ENCODE results near the gene PEMT.

The PEMT gene

DNA sequence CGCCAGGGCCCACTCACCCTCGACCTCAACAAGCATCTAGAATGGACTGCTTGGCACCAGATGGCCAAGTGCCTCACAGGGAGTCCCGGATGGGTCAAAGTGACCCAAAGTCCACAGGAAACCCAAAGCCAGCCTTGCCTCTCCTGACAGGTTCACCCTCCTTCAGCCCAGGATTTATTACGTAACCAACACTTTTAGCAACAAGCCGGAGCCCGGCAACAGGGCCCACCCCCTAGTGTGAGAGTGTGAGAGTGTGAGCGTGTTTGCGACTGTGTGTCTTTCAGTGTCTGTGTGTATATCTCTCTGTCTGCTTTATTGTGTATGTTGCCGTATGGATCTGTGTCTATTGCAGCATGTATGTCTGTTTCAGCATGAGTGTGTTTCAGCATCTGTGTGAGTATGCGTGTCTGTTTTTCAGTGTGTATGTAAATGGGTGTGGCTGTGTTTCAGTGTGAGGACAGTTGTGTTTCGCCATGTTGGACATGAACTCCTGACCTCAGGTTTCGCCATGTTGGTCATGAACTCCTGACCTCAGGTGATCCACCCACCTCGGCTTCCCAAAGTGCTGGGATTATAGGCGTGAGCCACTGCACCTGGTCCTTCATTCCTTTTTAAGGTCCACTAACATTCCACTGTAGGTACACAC, 13.7 kb upstream of the PEMT start:
- no peak for DNase-seq (ENCODE audit: low spot score)

DNA sequence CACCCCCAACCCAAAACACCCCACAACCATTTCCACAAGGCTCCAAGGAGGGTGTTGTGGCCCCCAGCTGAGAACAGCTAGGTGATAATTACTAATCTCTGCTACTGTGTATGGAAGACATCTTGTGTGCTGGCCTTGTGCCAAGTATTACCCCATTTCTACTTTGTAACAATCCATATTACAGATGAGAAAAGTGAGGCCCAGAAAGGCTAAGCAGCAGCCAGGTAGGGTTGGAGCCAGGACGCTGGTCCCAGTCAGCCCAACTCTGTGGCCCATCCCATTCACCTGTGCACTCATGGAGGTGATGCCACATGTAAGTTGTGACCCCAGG, 12.4 kb upstream of the PEMT start:
- no peak for DNase-seq (ENCODE audit: low spot score)

DNA sequence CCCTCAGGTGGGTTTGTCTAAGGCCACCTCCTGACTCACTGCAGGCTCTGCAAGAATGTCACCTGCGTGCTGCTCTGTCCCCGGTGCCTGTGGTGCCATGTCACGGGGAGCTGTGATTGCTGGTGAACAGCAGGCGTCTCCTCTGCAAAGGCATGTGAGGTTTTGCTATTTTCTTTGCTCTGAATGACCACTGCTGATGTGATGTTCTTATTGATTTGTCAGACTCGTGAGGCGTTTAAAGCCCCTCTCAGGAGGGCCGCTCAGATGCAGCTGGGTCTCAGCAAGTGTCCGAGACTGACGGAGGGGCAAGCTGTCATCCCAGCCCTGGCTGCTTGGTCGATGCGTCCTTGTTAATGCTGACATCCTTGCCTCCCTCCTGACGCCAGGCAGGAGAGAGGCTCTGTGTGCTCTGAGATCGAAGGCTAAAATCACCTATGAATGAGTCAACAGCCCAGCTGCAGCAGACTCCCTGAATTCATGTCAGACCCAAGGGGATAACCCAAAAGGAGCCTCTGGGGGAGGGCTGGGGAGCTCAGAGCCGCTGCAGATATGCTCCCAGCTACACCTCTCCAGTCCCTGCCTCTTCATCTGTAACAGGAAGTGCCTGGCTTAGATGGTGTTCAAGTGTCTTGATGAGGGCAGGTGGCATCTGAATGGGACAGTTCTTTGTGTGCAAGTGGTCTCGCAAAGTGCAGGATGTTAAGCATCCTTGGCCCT, 11.8 kb upstream of the PEMT start:
- DNase-seq (ENCODE audit: low spot score): no peak

DNA sequence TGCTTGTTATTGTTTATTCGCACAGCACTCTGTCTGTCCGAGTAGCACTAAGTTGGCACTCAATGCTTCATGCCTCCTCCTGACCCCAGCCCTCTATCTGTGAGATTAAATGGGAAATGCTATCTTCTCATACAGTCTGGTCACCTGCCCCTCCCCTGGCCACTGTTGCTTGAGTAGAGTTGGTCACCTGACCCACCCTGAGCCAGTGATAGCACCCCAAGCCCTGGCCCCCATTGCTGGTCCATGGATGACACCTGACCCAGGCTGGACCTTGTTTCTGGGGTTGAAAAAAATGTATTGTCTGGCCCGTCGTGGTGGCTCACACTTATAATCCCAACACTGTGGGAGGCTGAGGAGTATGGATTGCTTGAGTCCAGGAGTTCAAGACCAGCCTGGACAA, 8.5 kb upstream of the PEMT start:
- no peak for DNase-seq (ENCODE audit: low spot score)

DNA sequence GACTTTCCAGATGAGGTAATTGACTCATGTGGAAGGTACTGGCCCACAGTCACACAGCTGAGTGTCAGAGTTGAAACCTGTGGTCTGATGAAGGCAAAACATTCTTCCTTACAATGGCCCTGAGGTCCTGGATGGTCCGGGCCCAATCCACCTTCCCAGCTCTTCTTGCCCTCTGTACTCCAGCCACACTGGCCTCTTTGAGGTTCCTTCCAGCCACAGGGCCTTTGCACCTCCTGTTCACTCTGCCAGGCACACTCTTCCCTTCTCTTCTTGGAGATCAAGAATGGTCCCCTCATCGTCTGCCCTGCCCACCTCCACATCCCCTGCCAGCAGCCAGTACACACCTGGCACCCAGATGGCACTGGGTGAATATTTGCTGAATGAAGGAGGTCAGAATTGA, 6.5 kb upstream of the PEMT start:
- DNase-seq (ENCODE audit: low spot score): no peak

DNA sequence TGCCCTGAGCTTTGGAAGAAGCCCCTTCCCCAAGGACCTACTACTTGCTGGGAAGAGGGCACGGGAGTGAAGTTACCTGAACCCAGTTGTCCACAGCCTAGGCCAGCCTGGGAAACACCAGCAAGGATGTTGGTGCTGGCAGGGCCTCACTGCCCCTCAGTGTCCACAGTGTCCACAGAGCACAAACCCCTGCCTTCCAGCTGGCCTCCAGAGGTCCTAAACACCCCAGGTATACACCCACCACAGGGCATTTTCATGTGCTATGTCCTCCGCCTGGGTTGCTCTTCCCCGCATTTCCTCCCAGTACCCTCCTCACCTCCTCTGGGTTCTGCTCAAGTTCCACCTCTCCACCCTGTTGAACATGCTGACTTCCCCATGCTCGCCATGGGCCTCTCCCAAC, 4.2 kb upstream of the PEMT start:
- DNase-seq (ENCODE audit: low spot score): no peak

DNA sequence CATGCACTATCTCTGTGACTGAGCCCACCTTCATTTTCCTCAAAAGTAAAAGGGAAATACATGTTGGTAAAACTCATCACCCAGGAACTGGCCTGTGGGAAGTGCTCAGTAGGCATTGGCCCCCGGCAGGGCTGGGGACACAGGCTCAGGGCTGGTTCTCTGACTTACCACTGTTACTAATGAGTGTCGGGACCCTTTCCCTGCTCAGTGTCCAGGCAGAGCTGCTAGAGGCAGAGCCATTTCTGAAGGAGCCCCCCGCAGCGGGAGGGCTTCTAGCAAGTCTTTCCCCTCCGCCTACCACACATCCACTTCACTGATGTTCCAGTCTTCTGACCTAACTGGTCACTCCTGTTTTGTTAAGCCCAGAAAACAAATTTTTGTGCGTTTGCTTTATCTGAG, 1.7 kb upstream of the PEMT start:
- DNase-seq (ENCODE audit: low spot score): no peak

DNA sequence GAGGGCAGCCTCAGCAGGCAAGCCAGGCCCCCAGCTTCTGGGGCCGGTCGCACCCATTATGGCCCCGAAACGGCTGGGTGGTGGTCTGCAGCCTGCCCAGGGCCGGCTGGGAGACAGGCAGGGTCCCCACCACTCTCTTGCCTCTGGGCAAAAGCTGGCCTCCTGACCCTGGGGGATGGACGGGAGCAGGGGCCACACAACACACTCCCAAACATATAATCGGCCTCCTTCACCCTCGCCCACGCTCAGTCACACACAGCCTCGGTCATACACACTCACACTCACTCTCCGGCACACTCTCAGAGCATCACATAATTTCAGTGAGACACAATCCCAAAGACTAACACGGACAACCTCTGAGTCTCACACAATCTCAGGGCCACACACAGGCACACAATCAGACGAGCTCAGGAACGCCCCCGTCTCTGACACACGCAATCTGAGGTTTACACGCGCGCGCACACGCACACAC, 589 bp downstream of the PEMT start:
- DNase-seq (ENCODE audit: low spot score): no peak

DNA sequence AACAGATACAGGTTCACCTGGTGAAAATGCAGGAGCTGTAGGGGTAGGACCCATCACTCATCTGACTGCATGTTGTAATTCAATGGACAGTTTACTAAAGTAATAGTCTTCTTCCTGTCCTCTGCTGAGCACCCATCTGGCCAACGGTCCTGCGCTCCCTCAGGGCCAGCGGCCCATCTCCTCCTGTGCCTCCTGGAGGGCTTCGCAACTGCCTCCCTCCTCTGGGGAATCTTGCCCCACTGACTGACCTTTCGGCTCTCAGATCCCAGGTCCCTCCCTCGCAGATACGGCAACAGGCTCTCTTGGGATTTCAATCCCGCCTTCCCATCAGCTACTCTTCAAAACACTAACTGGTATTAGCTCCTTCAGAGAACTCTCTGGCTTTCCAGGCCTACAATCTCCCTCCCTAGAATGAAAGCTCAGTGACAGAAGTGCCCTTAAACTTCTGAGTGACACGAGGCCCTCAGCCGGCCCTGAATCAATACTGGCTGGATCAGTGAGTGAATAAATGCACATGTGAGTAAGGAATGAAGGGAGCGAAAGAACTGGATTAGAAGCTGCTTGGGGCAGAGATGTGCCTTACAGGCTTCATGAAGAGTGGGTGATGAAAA, 1.3 kb downstream of the PEMT start:
- no peak for DNase-seq (ENCODE audit: low spot score)

DNA sequence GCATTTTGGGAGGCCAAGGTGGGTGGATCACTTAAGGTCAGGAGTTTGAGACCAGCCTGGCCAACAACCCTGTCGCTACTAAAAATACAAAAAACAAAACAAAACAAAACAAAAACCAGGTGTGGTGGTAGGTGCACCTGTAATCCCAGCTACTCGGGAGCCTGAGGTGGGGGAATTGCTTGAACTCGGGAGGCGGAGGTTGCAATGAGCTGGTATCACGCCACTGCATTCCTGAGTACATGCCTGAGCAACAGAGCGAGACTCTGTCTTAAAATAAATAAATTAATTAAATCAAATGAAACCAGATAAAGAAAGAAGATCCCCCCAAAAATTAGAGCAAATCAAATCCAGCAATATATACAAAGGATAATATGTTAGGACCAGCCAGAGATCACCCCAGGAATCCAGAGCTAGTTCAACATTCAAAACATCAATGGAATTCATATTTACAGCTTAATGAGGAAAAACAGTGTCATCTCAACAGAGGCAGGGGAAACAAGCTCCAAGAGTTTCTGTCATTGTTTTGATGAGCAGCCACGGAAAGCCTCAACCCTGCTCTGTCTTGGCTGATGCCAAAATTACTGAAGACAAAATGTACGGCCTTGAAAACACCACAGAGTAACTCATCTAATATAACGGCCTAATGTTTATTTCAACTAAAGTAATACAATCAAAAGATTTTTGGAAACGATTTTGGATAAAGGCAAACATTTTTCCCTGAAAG, 3.7 kb downstream of the PEMT start:
- peak; percentile 73 for DNase-seq (ENCODE audit: low spot score)

DNA sequence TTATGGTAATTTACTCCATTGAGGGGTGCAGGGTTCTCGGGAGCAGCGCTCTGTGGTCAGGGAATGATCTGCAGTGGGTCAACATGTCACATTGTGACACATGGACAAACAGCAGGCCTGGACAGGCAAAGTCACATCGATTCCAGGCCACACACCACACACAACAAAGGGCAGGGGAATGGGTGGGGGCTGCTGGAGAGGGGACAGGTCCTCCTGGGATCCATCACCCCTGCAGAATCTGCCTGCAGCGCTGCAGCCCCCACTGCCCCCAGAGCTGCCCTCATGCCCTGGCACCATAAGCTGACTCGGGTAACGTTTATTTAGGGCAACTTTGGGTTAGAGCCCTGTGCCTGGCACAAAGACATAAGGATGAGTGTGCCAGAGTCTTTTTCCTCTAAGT, 9.1 kb downstream of the PEMT start:
- DNase-seq (ENCODE audit: low spot score): no peak

DNA sequence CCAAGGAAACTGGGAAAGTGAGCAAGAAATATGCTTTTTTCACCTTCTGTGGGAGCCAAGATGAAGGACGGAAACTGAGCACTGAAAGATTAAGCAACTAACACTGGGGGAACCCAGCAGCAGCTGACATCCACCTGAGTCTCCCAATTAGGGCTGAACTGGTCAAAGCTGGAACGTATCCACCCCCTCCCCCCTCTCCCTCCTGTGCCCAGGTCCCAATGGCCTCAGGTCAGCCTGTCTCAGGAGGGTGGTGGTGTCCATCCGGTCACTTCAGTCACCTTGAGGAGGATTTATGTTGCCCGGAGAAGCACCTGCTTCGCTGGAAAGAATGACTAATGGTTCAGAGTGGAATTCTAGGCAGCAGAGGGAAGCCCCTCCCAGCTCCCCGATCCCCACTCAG, 10.0 kb downstream of the PEMT start:
- DNase-seq (ENCODE audit: low spot score): peak; percentile 36

DNA sequence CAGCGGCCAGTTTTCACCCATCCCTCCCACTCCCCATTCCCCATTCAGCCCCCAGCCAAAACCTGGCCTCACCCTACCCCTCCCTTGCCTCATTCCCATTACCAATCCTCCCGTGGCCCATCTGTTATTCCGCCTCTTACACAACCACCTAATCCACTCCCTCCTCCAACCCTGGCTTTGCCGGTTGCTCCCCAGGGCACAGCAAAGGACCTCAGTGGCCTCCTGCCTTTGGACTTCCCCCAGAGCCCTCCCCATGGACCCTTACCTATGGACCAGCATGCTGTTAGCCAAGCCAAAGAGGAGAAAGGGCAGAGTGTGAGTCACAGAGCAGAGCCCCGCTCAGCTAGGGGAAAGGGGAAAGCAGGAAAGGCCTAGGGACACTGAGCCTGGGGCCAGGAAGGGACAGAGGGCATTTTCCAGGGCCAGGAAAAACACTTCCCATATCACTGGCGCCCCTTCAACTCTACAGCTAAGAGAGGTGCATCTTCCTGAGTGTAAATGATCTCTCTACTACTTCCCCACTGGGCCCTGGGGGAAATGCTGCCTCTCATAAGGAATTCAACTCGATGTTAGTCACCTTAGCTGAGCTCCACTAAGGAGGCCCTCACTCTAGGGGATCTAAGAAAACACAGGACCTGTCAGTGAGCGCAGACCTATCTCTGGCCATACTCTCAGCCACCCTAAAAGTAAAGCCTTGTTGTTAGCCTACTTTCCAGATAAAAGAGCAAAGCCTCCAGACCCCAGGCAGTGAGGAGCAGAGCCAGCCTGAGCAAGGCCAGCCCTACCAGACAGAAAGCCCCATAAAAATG, 10.6 kb downstream of the PEMT start:
- DNase-seq (ENCODE audit: low spot score): peak; percentile 39

DNA sequence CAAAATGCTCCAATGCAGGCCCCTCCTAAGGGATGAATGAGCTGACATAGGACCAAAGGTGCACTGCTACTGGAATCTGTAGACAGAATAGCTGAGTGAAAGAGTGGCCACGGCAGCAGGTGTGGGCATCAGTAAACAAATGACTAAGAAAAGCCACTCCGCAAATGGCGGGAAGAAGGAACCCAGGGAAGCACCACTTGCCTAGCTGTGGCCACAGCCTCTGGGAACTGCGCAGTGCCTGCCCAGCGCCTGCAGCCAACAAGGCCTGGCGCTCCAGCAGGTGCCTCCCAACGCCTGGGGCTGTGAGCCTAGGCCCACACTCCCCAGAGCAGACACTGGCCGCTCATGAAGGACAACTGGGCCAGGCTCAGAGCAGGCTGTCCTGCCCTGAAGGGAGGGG, 11.8 kb downstream of the PEMT start:
- DNase-seq (ENCODE audit: low spot score): no peak

DNA sequence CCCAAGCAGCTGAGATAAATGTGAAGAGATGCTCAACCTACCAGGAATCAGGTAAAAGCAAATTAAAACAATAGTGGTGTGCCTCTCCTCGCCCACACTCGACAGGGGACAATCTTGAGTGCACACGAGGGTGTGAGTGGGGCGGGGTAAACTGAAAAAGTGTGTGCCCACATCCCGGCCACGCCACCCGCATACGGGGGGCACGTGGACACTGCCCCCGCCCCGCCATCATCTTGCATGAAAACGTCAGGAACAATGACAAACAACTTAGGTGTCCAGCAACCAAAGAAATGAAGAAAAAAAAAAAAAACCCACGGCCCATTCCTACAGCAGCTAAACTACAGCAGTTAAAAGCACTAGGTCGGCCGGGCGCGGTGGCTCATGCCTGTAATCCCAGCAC, 14.1 kb downstream of the PEMT start:
- DNase-seq (ENCODE audit: low spot score): no peak

DNA sequence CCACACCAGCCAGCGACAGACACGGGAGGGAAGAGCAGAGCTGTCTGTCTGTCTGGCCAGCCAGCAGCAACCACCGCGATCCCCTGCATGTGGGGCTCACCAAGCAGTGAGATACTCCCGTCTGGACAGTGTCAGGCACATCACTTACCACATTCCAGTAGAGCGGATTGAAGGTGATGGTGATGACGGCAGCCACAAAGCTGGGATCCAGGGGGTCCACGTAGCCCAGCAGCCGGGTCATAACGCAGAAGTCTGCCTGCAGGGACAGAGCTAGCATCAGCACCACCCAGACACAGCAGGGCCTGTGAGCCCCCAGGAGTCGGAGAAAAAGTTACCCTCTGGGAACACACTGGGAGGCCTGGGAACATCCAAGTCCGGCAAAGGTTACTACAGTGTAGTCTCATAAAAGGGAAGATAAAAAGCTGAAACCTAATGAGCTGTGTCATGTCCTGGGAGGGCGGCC, 14.7 kb downstream of the PEMT start:
- DNase-seq (ENCODE audit: low spot score): no peak

DNA sequence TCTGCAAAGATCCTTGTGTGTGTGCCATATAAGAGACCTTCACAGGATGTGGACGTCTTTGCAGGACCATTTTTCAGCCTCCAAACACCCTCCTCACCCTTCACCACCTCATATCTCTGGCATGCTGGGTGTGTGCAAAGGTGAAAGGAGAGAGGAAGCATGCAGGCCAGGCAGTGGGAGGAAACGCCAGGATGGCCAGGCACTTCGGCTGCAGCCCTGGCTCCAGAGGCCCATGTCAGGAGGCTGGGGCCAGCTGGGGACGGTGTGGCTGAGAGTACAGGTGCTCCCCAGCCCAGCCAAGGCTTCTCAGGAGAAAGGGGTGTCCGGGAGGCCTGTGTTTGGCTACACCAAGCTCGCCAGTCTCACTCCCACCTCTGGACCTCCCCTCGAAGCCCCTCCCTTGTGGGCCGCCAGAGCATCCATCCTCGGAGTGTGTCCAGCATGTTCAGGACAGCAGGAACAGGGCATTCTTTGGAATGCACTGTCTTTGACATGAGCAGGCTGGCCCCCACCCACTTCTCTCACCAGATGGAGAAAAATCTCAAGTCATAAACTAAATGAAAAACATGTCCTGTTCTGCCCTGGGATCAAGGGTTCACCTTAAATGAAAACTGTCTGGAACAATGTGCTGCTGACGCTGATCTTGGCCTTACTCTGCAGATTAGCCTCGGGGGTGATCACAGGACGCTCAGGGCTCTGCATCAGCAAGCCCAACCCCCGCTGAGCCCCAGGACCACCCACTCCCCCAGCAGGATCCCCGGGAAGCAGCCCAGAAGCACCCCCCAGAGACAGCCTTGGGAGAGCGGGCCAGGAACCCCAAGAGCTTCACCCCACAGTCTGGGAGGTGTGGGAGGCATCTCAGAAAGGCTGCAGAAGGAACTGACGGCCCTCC, 15.9 kb downstream of the PEMT start:
- peak; percentile 74 for DNase-seq (ENCODE audit: low spot score)

DNA sequence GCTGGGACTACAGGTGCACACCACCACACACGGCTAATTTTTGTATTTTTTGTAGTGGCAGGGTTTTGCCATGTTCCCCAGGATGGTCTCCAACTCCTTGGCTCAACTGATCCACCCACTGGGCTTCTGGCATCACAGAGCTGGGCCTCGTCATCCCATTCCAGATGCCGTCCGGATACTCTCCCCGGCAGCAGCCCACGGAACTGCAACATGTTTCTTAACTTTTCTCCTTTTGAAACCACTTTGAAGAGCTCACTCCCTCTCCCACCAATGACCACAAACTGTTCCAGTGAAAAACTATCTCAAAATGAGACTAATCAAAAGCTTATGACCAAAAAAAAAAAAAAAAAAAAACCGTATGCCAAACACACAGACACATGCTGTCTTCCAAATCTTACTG, 17.6 kb downstream of the PEMT start:
- DNase-seq (ENCODE audit: low spot score): no peak

DNA sequence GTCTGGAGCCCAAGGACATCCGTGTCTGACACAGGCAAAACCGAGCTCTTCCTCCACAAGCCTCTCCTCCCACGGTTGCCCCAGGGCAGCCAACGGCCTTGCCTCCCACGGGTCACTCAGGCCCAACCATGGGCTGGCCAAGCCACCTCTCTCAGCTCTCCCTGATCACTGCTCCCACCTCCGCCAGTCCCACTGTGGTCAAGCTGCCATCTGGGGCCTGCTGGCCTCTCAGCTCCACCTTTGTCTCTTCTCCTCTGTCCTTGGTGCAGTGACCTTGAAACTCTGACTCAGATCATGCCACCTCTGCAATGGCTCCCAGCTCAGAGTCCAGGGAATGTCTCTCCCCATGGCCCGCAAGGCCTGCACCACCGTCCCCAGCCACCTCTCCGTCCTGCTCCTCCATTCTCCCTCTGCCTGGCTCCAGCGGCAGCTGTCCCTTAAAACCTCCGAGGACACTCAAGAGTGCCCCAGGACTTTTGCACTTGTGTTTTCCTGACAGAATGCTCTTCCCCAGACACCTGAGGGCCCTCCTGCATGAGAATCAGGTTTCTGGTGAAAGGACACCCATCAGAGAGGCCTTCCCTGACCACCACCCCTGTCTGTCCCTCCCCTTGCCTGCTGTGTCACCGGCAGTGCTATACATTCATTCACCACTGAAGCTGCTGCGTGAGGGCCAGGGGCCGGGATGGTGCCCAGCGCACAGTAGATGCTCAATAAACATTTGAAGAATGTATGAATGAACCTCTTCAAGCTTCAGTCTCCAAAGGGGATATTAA, 19.3 kb downstream of the PEMT start:
- DNase-seq (ENCODE audit: low spot score): no peak

Measured in kidney tubule cell (primary cell).